A549 (cell line): ENCODE measurements around the gene ALG3. TPM values are rescaled to one million over a fixed set of nuclear protein-coding genes. Genes with fewer than 3 reads are reported as not detected.

ENCODE experiments used
- ATAC-seq, 2 experiments: fragments of 200-7000 bp in 1 of 2; fragments of >200 bp in 1 of 2; cut with Nextera tagmentation in 1 of 2; cut with Tn5 transposase in 1 of 2; 3 replicates each; pipeline versions ENCODE4 v1.8.0 to v1.9.1; 2018 to 2020; ENCODE audit warnings: mild to moderate bottlenecking in 1 of 2, moderate library complexity in 1 of 2
- CTCF ChIA-PET: fragments of 300-600 bp; sonication (Branson Sonifier 250); formaldehyde crosslinking; extraction: SDS; loops from one replicate; lab custom pipeline; 2021; ENCODE audit warnings: antibody characterized with exemption, inconsistent platforms; lab: Yijun Ruan, JAX
- POLR2A ChIA-PET: fragments of 350-600 bp; formaldehyde crosslinking; extraction: SDS; loops from one replicate; lab custom pipeline; 2021; ENCODE audit warnings: antibody characterized with exemption, inconsistent platforms; lab: Yijun Ruan, JAX
- DNase-seq, 2 experiments: peaks; one replicate each; pipeline versions ENCODE4 v3.0.0 to v3.0.0-alpha.2; 2011 to 2016; ENCODE audit warnings: low read depth in 1 of 2, low spot score in 1 of 2
- FAIRE-seq: peaks from 2 replicates; lab custom pipeline; 2011; peaks lifted over from hg19 to GRCh38; lab: Jason Lieb, UNC
- H3K27ac ChIP-seq, 2 experiments: fragments of >200 bp; sonication (Bioruptor Twin); formaldehyde crosslinking; 3 replicates each; pipeline ENCODE4 v1.5.1; 2016 to 2017
- H3K4me1 ChIP-seq: fragments of >200 bp; sonication (Bioruptor Twin); formaldehyde crosslinking; 3 replicates; pipeline ENCODE4 v1.6.1; 2016
- H3K4me2 ChIP-seq: fragments of >200 bp; sonication (Bioruptor Twin); formaldehyde crosslinking; 3 replicates; pipeline ENCODE4 v1.6.1; 2016
- H3K4me3 ChIP-seq: fragments of >200 bp; sonication (Bioruptor Twin); formaldehyde crosslinking; 3 replicates; pipeline ENCODE4 v1.5.1; 2016
- H3K9me3 ChIP-seq: fragments of >200 bp; sonication (Bioruptor Twin); formaldehyde crosslinking; 3 replicates; pipeline ENCODE4 v1.6.1; 2016
- ATOH8 ChIP-seq: fragments of 250-450 bp; sonication (Bioruptor Pico); IDR thresholded peaks from 2 replicates; pipeline ENCODE4 v1.5.0; 2020; ENCODE audit warnings: low read depth, mild to moderate bottlenecking, moderate library complexity
- BCL3 ChIP-seq: fragments of >200 bp; sonication (Bioruptor Twin); formaldehyde crosslinking; IDR thresholded peaks from 3 replicates; pipeline ENCODE4 v1.6.1; 2016
- BHLHE40 ChIP-seq: IDR thresholded peaks from 2 replicates; pipeline ENCODE4 v1.6.1; 2012; ENCODE audit warnings: low read depth, low read length, inconsistent platforms
- CBX2 ChIP-seq: fragments of 200-600 bp; sonication (generic); IDR thresholded peaks from 2 replicates; pipeline ENCODE4 v1.6.1; 2016; ENCODE audit warnings: low read depth, mild to moderate bottlenecking, borderline replicate concordance
- CEBPB ChIP-seq, 2 experiments: fragments of >200 bp in 1 of 2; sonication (Bioruptor Twin) in 1 of 2; formaldehyde crosslinking in 1 of 2; IDR thresholded peaks; 2 replicates each; pipeline ENCODE4 v1.6.1; 2012 to 2016
- CHD2 ChIP-seq: fragments of 150-350 bp; IDR thresholded peaks from 2 replicates; pipeline ENCODE4 v1.6.1; 2014; ENCODE audit warnings: low read length; ENCODE audit not compliant: partially characterized antibody
- CHD4 ChIP-seq: fragments of 200-600 bp; sonication (generic); IDR thresholded peaks from 2 replicates; pipeline ENCODE4 v1.6.1; 2016; ENCODE audit warnings: antibody characterized with exemption, mild to moderate bottlenecking, borderline replicate concordance
- EHMT2 ChIP-seq: fragments of 200-600 bp; sonication (generic); IDR thresholded peaks from 2 replicates; pipeline ENCODE4 v1.6.1; 2016; ENCODE audit warnings: antibody characterized with exemption, low read depth, mild to moderate bottlenecking, moderate library complexity
- EP300 ChIP-seq, 2 experiments: fragments of >200 bp; sonication (Bioruptor Twin); formaldehyde crosslinking; IDR thresholded peaks; 2 replicates in 1 of 2; 3 replicates in 1 of 2; pipeline ENCODE4 v1.6.1; 2016 to 2017
- ESRRA ChIP-seq: fragments of 150-350 bp; IDR thresholded peaks from 2 replicates; pipeline ENCODE4 v1.6.1; 2014; ENCODE audit warnings: mild to moderate bottlenecking, low read length, borderline replicate concordance
- FOXS1 ChIP-seq: fragments of 250-450 bp; sonication (Bioruptor Pico); IDR thresholded peaks from 2 replicates; pipeline ENCODE4 v1.5.0; 2020; ENCODE audit warnings: mild to moderate bottlenecking, moderate library complexity
- GATA3 ChIP-seq: IDR thresholded peaks from 2 replicates; pipeline ENCODE4 v1.6.1; 2012; ENCODE audit warnings: borderline replicate concordance
- HES2 ChIP-seq: fragments of >200 bp; sonication (Bioruptor Twin); formaldehyde crosslinking; IDR thresholded peaks from 2 replicates; pipeline ENCODE4 v1.6.1; 2016
- HMGXB4 ChIP-seq: fragments of 250-450 bp; sonication (Bioruptor Pico); IDR thresholded peaks from 2 replicates; pipeline ENCODE4 v1.5.0; 2021; ENCODE audit warnings: mild to moderate bottlenecking, moderate library complexity, borderline replicate concordance
- JUNB ChIP-seq: fragments of >200 bp; sonication (Bioruptor Twin); formaldehyde crosslinking; IDR thresholded peaks from 2 replicates; pipeline ENCODE4 v1.6.1; 2016
- NFE2L2 ChIP-seq: fragments of 150-350 bp; conservative IDR thresholded peaks from 2 replicates; pipeline ENCODE4 v1.6.1; 2014; ENCODE audit warnings: low read length
- PHF8 ChIP-seq: fragments of 200-600 bp; sonication (generic); IDR thresholded peaks from 2 replicates; pipeline ENCODE4 v1.6.1; 2016; ENCODE audit warnings: low read depth, mild to moderate bottlenecking, antibody characterized with exemption, moderate library complexity, borderline replicate concordance
- RAD21 ChIP-seq, 2 experiments: fragments of >200 bp in 1 of 2; sonication (Bioruptor Twin) in 1 of 2; formaldehyde crosslinking in 1 of 2; IDR thresholded peaks in 1 of 2; conservative IDR thresholded peaks in 1 of 2; 2 replicates in 1 of 2; 3 replicates in 1 of 2; pipeline ENCODE4 v1.6.1; 2012 to 2018; ENCODE audit warnings: inconsistent platforms in 1 of 2
- RARB ChIP-seq: fragments of 250-450 bp; sonication (Bioruptor Pico); IDR thresholded peaks from 2 replicates; pipeline ENCODE4 v1.8.0; 2021; ENCODE audit warnings: mild to moderate bottlenecking, moderate library complexity
- RFX5 ChIP-seq: fragments of 450-650 bp; IDR thresholded peaks from 2 replicates; pipeline ENCODE4 v1.7.1; 2014; ENCODE audit warnings: antibody characterized with exemption, mild to moderate bottlenecking, moderate library complexity
- RNF2 ChIP-seq: fragments of 200-600 bp; sonication (generic); IDR thresholded peaks from 2 replicates; pipeline ENCODE4 v1.6.1; 2016; ENCODE audit warnings: low read depth, mild to moderate bottlenecking, antibody characterized with exemption, moderate library complexity, borderline replicate concordance
- SMC3 ChIP-seq: fragments of >200 bp; sonication (Bioruptor Twin); formaldehyde crosslinking; IDR thresholded peaks from 3 replicates; pipeline ENCODE4 v1.6.1; 2018; ENCODE audit warnings: inconsistent platforms
- TFCP2L1 ChIP-seq: fragments of 250-450 bp; sonication (Bioruptor Pico); IDR thresholded peaks from 2 replicates; pipeline ENCODE4 v1.5.0; 2021; ENCODE audit warnings: mild to moderate bottlenecking
- TP53 ChIP-seq: fragments of 250-450 bp; sonication (Bioruptor Pico); IDR thresholded peaks from 2 replicates; pipeline ENCODE4 v1.5.0; 2021; ENCODE audit warnings: mild to moderate bottlenecking, moderate library complexity
- ZC3H11A ChIP-seq: fragments of 450-650 bp; IDR thresholded peaks from 2 replicates; pipeline ENCODE4 v1.6.1; 2014; ENCODE audit warnings: antibody characterized with exemption, mild to moderate bottlenecking
- WGBS: methylation state at CpG from one replicate; pipeline ENCODE4 v1.1.6; 2017; ENCODE audit errors: missing lambda C conversion rate; 5-methylcytosine and 5-hydroxymethylcytosine counted together
- polyA plus RNA-seq, 4 experiments: library from polyadenylated mRNA; depleted of rRNA in 3 of 4; stranded (reverse); fragments of >200 nt; fragmentation: RNase III in 1 of 4; extraction: RNeasy Plus Mini Kit Qiagen cat#74134 plus additional on column Dnase treatment in 1 of 4; gene quantifications; 2 replicates in 3 of 4; 3 replicates in 1 of 4; pipeline ENCODE4 v1.2.3, GENCODE V29; 2011 to 2017

Gene ALG3
- polyA plus RNA-seq, 2 of the 4 experiments (the other 2 are of a cell fraction), result 49.1 to 59.6 TPM

GRCh38 chr3:184291738-184292445 is 43.1 kb upstream of the ALG3 start:
- Histone ChIP-seq H3K4me1 (no peaks in the 10 kb centered on the region), H3K27ac (no peak overlapping the region), H3K9me3 (no peaks in the 10 kb centered on the region), H3K4me2 (no peak overlapping the region), H3K4me3 (no peak overlapping the region)
- CTCF ChIA-PET, result interaction anchor here (1.1 to 1.2 kb wide), 3 partner anchors 42 to 407 kb away, joined by 3 to 4 read pairs (median 3); partner anchors contain the start of genes EEF1AKMT4 and PARL
- DNase-seq (no peak), FAIRE-seq (no peak), ATAC-seq (no peak)
- no peak for TF ChIP-seq BCL3
- no peak for TF ChIP-seq HES2
- no peak for TF ChIP-seq RNF2
- TF ChIP-seq ESRRA, result no peak
- no peak for TF ChIP-seq EP300 (IDR thresholded peaks at IDR 0.05)
- TF ChIP-seq RFX5, result no peak
- TF ChIP-seq CHD4, result no peak
- TF ChIP-seq JUNB, result no peak
- TF ChIP-seq EHMT2, result no peak
- TF ChIP-seq GATA3, result no peak
- TF ChIP-seq RAD21 (conservative IDR thresholded peaks at IDR 0.05 in 1 of 2, IDR thresholded peaks at IDR 0.05 in 1 of 2), result no peak
- TF ChIP-seq NFE2L2, result no peak
- no peak for TF ChIP-seq RARB
- no peak for TF ChIP-seq CHD2
- no peak for TF ChIP-seq CEBPB (IDR thresholded peaks at IDR 0.05)
- TF ChIP-seq TP53 (CRISPR knock-in tag), result no peak
- TF ChIP-seq FOXS1 (CRISPR knock-in tag), result no peak
- no peak for TF ChIP-seq BHLHE40
- TF ChIP-seq ATOH8, result no peak
- no peak for TF ChIP-seq TFCP2L1 (CRISPR knock-in tag)
- 81% methylated on average over 20 of the region's 21 CpGs for WGBS
- POLR2A ChIA-PET, result no interaction called here

GRCh38 chr3:184291044-184291737 is 42.4 kb upstream of the ALG3 start:
- ATAC-seq, result no peak
- Histone ChIP-seq H3K9me3 (no peaks in the 10 kb centered on the region), H3K4me3 (no peak overlapping the region), H3K27ac (no peak overlapping the region), H3K4me1 (no peaks in the 10 kb centered on the region), H3K4me2 (no peak overlapping the region)
- ChIA-PET CTCF (interaction anchor here (0.5 to 1.2 kb wide), 7 partner anchors 41 to 463 kb away, joined by 3 to 4 read pairs (median 3); partner anchors contain the start of genes EEF1AKMT4 and PARL), POLR2A (no interaction called here)
- 70% methylated on average over 17 of the region's 22 CpGs for WGBS
- TF ChIP-seq BCL3 (no peak), ATOH8 (no peak), ESRRA (no peak), GATA3 (no peak), PHF8 (no peak), ZC3H11A (no peak), SMC3 (no peak), CHD4 (no peak), HMGXB4 (no peak), CBX2 (no peak)
- no peak for FAIRE-seq
- DNase-seq, result no peak
